Osteocyte (in vitro differentiated cells): ENCODE results near the gene GRIA1. TPM values are rescaled to one million over a fixed set of nuclear protein-coding genes. Genes with fewer than 3 reads are reported as not detected.
A peak's percentile ranks its signal among the peaks of the same experiment; 100 is the strongest.

Experiments used
- DNase-seq: peaks from one replicate; pipeline ENCODE4 v3.0.0; 2021; ENCODE audit warnings: mixed read lengths; ENCODE audit not compliant: unreplicated experiment; ENCODE audit errors: extremely low spot score
- H3K27ac Mint-ChIP-seq: one replicate; pipeline ENCODE4 v1.8.0; 2021; ENCODE audit warnings: mild to moderate bottlenecking, mixed read lengths; ENCODE audit not compliant: unreplicated experiment
- H3K27me3 Mint-ChIP-seq: one replicate; pipeline ENCODE4 v1.8.0; 2021; ENCODE audit warnings: mixed read lengths; ENCODE audit not compliant: unreplicated experiment
- H3K36me3 Mint-ChIP-seq: one replicate; pipeline ENCODE4 v1.8.0; 2021; ENCODE audit warnings: mixed read lengths; ENCODE audit not compliant: unreplicated experiment
- H3K4me1 Mint-ChIP-seq: one replicate; pipeline ENCODE4 v1.8.0; 2021; ENCODE audit warnings: mixed read lengths; ENCODE audit not compliant: unreplicated experiment
- H3K4me3 Mint-ChIP-seq: one replicate; pipeline ENCODE4 v1.8.0; 2021; ENCODE audit warnings: mild to moderate bottlenecking, moderate library complexity, mixed read lengths; ENCODE audit not compliant: unreplicated experiment
- H3K9me3 Mint-ChIP-seq: one replicate; pipeline ENCODE4 v1.8.0; 2021; ENCODE audit warnings: mixed read lengths; ENCODE audit not compliant: unreplicated experiment
- CTCF ChIP-seq: fragments of 200-600 bp; sonication (generic); IDR thresholded peaks from 2 replicates; pipeline ENCODE4 v1.5.0; 2021; ENCODE audit warnings: antibody characterized with exemption, mild to moderate bottlenecking, moderate library complexity
- total RNA-seq: library from RNA; stranded (reverse); gene quantifications from 2 replicates; pipeline ENCODE4 v1.2.1, GENCODE V29; 2021

GRIA1 gene
- total RNA-seq, 1 donor from 2014 or later: 48.8 TPM

DNA sequence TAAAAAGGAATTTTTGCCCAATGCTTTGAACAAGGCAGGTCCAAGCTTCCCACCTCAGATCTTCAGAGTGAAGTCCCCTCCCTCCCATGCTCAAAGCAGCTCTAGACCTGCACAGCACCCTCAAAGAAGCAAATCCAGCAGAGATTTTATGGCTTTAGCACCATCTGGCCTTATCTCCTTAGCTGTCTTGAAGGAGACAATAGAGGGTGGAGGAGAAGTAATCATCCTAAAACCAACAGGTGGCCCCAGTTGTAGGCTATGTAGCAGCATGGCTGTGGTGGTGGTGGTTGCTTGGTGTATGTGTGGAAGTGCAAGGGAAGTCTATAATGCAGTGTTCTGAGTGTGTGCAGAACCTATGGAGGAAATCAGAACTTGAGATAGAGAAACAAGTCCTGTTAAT, 140.1 kb downstream of the GRIA1 start:
- no peaks in the 10 kb centered on the region for H3K27me3 Mint-ChIP-seq
- H3K4me3 Mint-ChIP-seq: no peak overlapping the region
- no peaks in the 10 kb centered on the region for H3K36me3 Mint-ChIP-seq
- H3K9me3 Mint-ChIP-seq: no peaks in the 10 kb centered on the region
- TF ChIP-seq CTCF: no peak
- no peak overlapping the region for H3K27ac Mint-ChIP-seq
- no peak for DNase-seq
- H3K4me1 Mint-ChIP-seq: peaks cover 11% of the 10 kb centered on the region

DNA sequence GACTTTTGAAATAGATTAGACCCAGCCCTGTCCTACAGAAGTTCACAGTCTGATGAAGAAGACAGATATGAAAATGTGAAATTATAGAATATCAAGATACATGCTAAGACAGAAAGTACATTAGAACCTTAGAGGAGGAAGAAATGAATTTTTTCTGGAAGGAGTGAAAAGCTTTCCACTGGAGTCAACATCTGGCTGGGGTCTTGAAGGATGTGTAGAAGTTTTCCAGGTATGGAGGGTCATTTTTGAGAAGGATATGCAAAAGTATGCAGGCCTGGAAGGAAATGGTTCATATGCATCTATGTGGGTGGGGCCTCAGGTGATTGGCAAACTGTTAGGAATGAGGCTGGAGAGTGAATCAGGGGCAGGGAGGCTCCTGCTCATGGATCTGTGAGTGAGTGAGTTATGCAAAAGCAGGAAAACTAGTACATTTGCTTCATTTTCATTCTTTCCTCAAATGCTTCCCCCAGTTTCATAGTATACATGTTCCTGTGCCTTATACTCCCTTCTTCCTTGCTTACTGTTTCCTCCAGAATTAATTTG, 142.3 kb downstream of the GRIA1 start:
- no peaks in the 10 kb centered on the region for H3K9me3 Mint-ChIP-seq
- H3K27ac Mint-ChIP-seq: no peak overlapping the region
- no peak overlapping the region for H3K4me3 Mint-ChIP-seq
- H3K27me3 Mint-ChIP-seq: no peaks in the 10 kb centered on the region
- TF ChIP-seq CTCF: no peak
- no peak for DNase-seq
- no peaks in the 10 kb centered on the region for H3K36me3 Mint-ChIP-seq
- H3K4me1 Mint-ChIP-seq: peaks cover 11% of the 10 kb centered on the region

DNA sequence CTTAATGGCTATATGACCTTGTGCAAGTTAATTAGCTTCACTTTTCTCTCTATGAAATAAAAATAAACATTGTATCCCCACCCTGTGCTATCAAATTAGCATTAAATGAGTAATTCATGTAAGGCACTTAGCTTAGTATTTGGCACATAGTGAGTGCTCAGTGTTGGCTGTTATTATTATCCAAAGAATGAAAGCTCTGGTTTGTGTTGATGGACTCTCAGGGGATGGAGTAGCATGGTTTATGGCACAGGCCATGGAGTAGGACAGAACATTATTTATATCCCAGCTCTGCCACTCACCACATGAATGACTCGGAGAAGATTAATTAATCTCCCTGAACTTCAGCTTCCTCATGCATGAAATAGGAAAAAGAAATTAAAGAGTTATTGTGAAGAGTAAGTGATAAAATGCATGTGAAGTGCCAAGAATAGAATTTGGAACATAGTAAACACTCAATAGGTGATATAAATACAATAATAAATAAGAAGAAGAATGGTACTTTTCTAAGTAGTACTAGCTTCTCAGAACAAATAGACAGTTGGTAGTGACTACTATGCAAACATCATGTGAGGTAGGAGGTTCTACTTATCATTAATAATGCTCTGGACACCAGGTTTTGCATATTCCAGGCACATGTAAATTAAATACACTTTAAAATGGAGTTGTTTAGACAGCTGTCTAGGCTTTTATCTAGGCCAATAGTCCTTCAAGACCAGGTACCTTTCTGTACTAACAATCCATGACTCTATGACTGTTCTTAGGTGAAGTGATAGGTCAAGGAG, 146.4 kb downstream of the GRIA1 start:
- Mint-ChIP-seq H3K27ac (no peak overlapping the region), H3K36me3 (no peaks in the 10 kb centered on the region), H3K4me1 (peaks cover 10% of the 10 kb centered on the region), H3K27me3 (no peaks in the 10 kb centered on the region), H3K9me3 (no peaks in the 10 kb centered on the region), H3K4me3 (no peak overlapping the region)
- no peak for DNase-seq
- TF ChIP-seq CTCF: no peak

DNA sequence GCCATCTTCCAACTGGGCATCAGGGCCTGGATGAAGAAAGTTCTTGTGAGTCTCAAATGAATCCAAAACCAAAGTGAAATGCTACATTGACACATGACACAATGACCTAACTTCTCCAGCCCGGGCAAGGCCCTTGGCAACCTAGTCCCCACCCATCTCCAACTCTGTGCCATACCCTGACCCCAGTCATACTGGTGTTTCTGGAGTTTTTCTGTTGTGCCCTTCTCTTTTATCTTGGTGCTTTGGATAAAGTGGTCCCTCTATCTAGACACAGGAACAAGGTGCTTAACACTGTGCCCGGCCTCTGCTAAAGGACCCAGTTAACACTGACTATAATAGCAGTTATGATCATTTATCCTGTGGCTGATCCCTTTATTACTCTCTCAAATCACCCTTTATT, 149.8 kb downstream of the GRIA1 start:
- Mint-ChIP-seq H3K27me3 (no peaks in the 10 kb centered on the region), H3K9me3 (no peaks in the 10 kb centered on the region), H3K36me3 (no peaks in the 10 kb centered on the region), H3K4me3 (no peak overlapping the region), H3K27ac (no peak overlapping the region), H3K4me1 (peaks cover 6% of the 10 kb centered on the region)
- no peak for DNase-seq
- no peak for TF ChIP-seq CTCF

GRCh38 chr5:153641183-153641688, 150.8 kb downstream of the GRIA1 start:
- Mint-ChIP-seq H3K4me1 (peaks cover 6% of the 10 kb centered on the region), H3K4me3 (no peak overlapping the region), H3K9me3 (no peaks in the 10 kb centered on the region), H3K36me3 (no peaks in the 10 kb centered on the region), H3K27me3 (no peaks in the 10 kb centered on the region), H3K27ac (peak overlapping the region; percentile 61)
- TF ChIP-seq CTCF: no peak
- no peak for DNase-seq
